HG03025 (cell line): ENCODE results near the gene PRKN.
"Not testable (repeated sequence)": the region's sequence is repeated elsewhere in the genome, so short reads cannot be mapped to it uniquely, and the experiment has no call there.

Source experiments
- ATAC-seq: cut with Tn5 transposase; IDR thresholded peaks from one replicate; pipeline ENCODE4 v1.9.1; 2021; ENCODE audit warnings: mild to moderate bottlenecking, moderate library complexity; ENCODE audit not compliant: unreplicated experiment, low FRiP score

The PRKN gene

GRCh38 chr6:161341638-161342037 lies 1385.9 kb downstream of the PRKN start:
- ATAC-seq: no peak

DNA sequence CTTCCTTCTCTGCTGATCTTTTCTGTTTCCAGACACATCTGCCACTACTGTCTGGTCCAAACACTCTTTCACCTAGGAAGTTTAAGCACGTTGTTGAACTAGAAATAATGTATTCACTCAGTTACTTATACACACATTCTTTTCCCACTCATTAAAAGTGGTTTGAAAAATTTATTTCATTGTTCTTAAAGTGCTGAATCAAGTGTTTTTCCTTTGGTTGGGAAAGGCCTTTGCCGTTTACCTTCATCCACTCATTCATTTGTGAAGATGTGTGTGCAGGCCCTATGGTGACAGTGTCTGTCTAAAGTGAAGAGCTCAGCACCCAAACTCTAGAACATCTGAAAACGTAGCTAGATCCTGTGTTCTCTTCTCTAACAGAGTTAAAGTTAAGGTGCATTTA lies 1389.6 kb downstream of the PRKN start:
- no peak for ATAC-seq

GRCh38 chr6:161336479-161336878 lies 1391.1 kb downstream of the PRKN start:
- no peak for ATAC-seq

DNA sequence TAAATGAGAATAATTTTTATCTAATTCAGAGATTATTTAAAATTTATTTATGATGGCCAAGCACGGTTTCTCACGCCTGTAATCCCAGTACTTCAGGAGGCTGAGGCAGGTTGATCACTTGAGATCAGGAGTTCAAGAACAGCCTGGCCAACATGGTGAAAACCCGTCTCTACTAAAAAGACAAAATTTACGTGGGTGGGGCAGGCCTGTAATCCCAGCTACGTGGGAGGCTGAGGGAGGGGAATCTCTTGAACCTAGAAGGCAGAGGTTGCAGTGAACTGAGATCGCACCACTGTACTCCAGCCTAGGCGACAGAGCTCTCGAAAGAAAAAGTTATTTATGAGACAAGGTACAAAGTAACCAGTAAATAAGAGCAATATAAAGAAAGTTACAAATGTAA lies 1394.2 kb downstream of the PRKN start:
- ATAC-seq: no peak

DNA sequence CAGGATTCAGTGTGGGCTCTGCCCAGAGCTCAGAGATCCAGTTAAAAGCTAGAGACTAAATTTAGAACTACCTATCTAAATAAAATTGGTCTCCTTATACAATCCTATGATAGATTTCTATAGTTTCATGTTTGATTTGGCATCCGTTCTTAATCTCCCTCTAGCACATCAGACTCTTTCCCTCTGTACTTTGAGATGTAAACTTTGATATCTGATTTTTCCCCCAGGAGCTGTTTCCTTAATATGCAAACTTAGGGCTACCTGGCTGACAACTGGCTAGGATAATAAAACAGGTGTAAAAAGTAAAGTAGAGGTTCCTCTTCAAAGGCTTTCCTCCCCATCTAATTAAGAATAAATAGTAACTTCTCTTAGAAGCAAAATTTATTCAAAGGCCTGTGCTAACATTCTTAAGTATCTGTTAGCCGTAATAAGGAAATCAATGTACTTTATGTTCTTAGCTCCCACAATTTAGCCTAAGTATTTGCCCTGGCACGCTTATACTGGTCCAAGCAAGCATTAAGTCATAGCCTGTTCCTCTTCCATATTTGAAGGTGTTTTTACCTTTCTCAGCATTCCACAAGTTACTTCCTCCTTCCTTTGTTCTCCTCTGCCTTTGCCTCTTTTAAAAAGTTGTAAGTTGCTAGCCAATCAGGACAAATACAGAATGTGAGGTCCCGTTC lies 1396.0 kb downstream of the PRKN start:
- ATAC-seq: not testable (repeated sequence)

DNA sequence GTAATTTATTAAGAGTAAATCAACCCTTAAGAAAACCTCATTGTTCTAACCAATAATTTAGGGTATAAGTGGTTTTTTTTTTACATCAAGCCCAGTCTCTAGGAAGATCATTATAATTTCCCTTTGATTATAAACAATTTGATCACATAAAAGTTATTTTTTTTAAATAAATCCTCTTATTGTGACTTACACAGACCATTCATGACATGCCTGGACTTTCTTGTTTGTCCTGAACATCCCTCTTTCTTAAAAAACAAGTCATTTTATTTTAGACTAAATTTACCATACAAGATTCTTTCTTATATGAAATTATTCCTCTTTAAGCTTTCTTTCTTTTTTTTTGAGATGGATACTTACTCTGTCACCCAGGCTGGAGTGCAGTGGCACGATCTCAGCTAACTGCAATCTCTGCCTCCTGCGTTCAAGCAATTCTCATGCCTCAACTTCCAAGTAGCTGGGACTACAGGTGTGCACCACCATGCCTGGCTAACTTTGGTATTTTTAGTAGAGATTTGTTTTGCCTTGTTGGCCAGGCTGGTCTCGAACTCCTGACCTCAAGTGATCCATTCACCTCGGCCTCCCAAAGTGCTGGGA lies 1400.1 kb downstream of the PRKN start:
- no peak for ATAC-seq

- ATAC-seq: no peak
Observed at GRCh38 chr6:161319231-161319630, 1408.3 kb downstream of the PRKN start.

DNA sequence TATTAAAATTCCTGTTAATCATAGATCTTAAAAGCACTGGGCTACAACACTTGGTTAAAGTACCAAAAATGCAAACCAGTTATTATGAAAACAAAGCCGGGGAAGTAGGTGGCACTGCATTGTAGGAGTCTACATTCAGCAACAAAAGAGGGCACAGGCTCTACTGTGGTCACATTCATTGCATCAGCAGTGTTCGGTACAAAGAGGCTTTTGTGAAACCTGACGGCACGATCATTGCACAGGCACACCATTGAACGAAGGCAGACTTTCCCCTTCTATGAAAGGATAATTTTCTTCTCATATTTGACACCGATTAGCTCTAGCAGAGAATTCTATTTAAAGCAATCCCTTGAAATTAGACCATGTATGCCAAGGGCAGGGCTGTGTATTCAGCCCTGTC lies 1409.1 kb downstream of the PRKN start:
- no peak for ATAC-seq

DNA sequence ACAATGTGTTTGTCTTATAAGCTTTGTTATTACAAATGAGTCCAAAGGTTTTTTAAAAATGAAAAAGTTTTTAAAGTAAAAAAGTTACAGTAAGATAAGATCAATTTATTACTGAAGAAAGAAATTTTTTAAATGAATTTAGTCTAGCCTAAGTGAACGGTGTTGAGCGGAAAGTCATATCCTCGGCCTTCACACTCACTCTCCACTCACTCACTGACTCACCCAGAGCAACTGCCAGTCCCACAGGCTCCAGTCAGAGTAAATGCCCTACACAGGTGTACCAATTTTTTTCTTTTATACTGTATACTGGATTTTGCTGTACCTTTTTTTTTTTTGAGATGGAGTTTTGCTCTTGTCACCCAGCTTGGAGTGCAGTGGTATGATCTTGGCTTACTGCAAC lies 1411.0 kb downstream of the PRKN start:
- ATAC-seq: no peak

DNA sequence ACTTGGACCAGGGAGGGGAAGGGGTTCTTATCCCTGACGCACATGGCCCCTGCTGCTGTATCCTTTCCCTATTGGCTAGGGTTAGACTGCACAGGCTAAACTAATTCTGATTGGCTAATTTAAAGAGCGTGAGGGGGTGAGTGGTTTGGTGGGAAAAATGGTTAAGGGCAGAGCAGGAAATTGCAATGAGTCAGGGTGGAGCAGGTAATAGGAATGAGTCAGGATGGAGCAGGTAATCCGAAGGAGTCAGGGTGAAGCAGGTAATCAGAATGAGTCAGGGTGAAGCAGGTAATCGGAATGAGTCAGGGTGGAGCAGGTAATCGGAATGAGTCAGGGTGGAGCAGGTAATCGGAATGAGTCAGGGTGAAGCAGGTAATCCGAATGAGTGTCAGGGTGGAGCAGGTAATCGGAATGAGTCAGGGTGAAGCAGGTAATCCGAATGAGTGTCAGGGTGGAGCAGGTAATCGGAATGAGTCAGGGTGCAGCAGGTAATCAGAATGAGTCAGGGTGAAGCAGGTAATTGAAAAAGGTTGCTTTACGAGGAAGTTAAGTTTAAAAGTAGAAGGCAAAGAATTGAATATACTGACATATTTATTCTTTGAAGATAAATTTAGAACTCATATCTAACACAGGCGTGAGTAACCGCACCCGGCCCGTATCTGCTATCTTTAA lies 1412.2 kb downstream of the PRKN start:
- not testable (repeated sequence) for ATAC-seq

- not testable (repeated sequence) for ATAC-seq
Observed at GRCh38 chr6:161314541-161315245, 1412.9 kb downstream of the PRKN start.

DNA sequence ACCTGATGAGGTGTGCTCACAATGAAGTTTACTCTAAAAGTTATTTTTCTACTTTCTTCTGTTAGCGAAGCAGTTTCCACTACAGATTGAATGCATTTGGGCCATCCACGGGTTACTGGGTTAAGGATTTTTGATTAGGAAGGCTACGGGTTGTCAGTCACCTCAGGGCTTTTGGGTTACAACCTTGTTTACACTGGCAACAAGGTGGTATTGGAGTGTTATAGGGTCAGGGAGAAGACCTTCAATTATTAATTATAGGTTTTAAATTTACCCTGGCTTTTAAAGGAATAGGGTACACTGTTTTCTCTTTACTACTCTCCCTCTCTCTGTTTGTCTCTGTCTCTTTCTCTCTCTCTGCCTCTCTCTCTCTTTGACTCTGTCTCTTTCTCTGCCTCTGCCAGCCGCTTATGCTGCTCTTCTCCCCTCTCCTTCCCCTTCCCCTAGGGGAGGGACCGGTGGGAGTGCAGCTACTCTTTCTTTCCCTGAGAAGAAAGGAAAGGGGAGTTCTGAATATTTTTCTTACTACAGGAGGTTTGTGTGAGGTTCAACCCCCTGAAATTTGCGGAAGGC lies 1413.5 kb downstream of the PRKN start:
- ATAC-seq: no peak

- ATAC-seq: not testable (repeated sequence)
Observed at GRCh38 chr6:161313475-161313874, 1414.1 kb downstream of the PRKN start.

DNA sequence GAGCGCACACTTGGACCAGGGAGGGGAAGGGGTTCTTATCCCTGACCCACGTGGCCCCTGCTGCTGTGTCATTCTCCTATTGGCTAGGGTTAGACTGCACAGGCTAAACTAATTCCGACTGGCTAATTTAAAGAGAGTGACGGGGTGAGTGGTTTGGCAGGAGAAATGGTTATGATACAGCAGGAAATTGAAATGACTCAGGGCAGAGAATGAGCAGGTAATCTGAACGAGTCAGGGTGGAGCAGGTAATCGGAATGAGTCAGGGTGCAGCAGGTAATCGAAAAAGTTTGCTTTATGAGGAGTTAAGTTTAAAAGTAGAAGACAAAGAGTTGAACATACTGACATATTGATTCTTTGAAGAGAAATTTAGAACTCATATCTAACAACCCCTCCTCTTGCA lies 1417.8 kb downstream of the PRKN start:
- ATAC-seq: not testable (repeated sequence)

GRCh38 chr6:161308075-161308655 lies 1419.4 kb downstream of the PRKN start:
- no peak for ATAC-seq

- no peak for ATAC-seq
Observed at GRCh38 chr6:161305860-161306259, 1421.7 kb downstream of the PRKN start.

DNA sequence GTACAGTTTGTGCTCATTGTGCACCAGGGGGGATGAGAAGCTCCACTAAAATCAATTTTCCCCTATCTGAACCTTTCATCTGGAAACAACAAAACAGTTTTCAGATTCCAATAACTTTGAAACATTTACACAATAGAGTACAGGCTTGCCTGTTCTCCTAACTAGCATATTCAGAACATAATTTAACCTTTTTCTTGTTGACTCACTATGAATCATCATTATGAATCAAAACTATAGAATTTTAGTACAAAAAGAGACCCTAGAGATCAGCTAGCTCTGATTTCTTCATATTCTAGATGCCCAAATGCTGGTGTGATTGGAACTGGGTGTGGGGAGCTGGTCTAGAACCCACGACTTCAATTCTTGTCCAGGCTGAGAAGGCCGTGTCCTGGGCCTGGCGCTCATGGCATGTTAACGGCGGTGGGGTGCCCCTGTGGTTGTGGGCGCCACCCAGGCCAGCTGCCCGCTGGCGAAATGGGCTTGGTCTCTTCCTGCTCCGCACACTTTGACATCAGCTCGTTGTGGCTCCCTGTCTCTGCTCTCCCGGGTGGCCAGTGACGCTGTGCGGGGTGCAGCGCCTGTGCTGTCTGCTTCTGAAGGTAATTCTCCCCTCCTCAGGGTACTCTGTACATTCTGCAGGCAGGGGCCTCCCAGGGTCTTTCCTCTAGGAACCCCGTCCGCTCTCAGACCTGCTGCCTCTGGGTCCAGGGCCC lies 1423.8 kb downstream of the PRKN start:
- no peak for ATAC-seq

DNA sequence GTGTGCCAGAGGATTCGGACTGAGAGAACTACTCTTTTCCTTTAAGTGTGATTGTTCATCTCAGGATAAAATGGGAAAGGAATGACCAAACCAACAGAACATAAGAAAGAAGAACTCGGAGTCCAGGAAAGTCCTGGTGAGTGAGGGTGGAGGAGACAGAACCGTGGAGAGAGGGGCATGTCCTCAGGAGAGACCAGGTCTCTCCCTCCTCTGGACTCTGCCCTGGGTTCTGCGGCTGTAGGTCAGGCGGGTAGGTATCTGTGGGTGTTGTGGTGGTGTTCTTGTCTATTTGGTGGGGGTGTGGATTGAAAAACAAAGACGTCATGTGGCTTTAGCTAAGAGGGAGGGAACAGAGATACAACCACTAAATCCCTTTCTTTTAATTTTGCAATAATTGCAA lies 1424.6 kb downstream of the PRKN start:
- ATAC-seq: no peak

DNA sequence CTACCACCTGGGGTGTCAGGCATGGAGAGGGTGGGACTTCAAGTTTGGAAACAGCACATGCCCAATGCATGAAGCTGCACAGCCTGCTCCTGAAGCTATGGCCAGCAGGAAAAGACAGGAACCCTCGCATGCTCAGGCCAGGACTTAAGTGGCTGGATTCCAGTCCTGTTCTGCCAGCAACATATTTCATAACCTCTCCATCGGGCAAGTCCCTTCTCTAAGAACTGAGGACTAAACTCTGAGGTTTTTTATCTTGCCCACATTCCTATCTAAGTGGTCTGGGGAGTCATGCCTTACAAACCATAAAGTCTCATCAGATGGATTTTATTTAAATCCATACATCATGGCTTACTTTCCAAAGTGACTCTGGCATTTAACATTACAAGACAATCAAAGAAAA lies 1426.2 kb downstream of the PRKN start:
- no peak for ATAC-seq

GRCh38 chr6:161300823-161301222 lies 1426.7 kb downstream of the PRKN start:
- ATAC-seq: no peak
